ENCODE data around the gene USP34.

USP34 gene

DNA sequence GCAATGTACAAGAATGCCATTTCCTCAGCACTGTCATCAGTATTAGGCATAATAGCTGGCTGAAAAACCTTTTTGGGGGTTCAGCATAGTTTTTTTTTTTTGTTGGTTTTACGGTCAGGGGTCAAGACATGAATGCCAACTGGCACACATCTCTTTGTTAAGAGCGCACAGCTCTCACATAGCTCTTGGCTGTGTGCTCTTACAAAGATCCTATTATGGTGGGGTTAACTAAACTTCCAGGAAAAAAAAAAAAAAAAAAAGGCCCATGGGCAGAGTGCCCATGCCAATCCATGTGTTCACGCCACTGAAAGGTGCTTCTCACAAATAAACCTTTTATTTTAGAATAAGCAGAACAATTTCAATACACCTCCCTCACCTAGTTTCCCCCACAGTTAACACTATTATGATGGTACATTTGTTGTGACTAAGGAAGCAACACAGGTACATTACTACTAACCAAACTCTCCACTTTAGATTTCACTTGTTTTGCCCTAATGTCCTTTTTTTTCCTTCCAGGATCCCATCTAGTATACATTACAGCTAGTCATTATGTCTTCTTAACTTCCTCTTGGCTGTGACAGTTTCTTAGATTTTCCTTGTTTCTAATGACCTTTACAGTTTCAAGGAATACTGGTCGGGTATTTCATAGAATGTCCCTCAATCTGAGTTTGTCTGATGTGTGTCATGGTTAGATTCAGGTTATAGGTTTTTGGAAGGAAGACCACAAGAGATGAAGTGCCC is 252.6 kb downstream of the USP34 start:
- no peak for ATAC-seq
- TF ChIP-seq, protein P1, sequence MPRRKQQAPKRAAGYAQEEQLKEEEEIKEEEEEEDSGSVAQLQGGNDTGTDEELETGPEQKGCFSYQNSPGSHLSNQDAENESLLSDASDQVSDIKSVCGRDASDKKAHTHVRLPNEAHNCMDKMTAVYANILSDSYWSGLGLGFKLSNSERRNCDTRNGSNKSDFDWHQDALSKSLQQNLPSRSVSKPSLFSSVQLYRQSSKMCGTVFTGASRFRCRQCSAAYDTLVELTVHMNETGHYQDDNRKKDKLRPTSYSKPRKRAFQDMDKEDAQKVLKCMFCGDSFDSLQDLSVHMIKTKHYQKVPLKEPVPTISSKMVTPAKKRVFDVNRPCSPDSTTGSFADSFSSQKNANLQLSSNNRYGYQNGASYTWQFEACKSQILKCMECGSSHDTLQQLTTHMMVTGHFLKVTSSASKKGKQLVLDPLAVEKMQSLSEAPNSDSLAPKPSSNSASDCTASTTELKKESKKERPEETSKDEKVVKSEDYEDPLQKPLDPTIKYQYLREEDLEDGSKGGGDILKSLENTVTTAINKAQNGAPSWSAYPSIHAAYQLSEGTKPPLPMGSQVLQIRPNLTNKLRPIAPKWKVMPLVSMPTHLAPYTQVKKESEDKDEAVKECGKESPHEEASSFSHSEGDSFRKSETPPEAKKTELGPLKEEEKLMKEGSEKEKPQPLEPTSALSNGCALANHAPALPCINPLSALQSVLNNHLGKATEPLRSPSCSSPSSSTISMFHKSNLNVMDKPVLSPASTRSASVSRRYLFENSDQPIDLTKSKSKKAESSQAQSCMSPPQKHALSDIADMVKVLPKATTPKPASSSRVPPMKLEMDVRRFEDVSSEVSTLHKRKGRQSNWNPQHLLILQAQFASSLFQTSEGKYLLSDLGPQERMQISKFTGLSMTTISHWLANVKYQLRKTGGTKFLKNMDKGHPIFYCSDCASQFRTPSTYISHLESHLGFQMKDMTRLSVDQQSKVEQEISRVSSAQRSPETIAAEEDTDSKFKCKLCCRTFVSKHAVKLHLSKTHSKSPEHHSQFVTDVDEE (CRISPR knock-in tag; IDR thresholded peaks at IDR 0.05): no peak
- TF ChIP-seq PPARA (CRISPR knock-in tag; IDR thresholded peaks at IDR 0.05; ENCODE audit: borderline replicate concordance) (no peak), OSR1 (CRISPR knock-in tag; IDR thresholded peaks at IDR 0.05) (no peak), SNAI2 (CRISPR knock-in tag; IDR thresholded peaks at IDR 0.05) (no peak), ZFP3 (CRISPR knock-in tag; IDR thresholded peaks at IDR 0.05) (no peak), ARNTL (CRISPR knock-in tag; IDR thresholded peaks at IDR 0.05; ENCODE audit: borderline replicate concordance, low read depth) (no peak), ZNF565 (CRISPR knock-in tag; conservative IDR thresholded peaks at IDR 0.05; ENCODE audit: low read depth) (no peak), BACH2 (CRISPR knock-in tag; IDR thresholded peaks at IDR 0.05; ENCODE audit: borderline replicate concordance) (no peak), ZNF70 (CRISPR knock-in tag; IDR thresholded peaks at IDR 0.05) (no peak), ZC3H10 (CRISPR knock-in tag; IDR thresholded peaks at IDR 0.05) (no peak), GLIS3 (CRISPR knock-in tag; IDR thresholded peaks at IDR 0.05) (no peak), RARB (CRISPR knock-in tag; IDR thresholded peaks at IDR 0.05) (no peak), CSDC2 (CRISPR knock-in tag; IDR thresholded peaks at IDR 0.05) (no peak), ZNF8 (CRISPR knock-in tag; IDR thresholded peaks at IDR 0.05) (no peak), TCF4 (CRISPR knock-in tag; IDR thresholded peaks at IDR 0.05; ENCODE audit: borderline replicate concordance) (no peak), TOX (CRISPR knock-in tag; IDR thresholded peaks at IDR 0.05; ENCODE audit: borderline replicate concordance) (no peak), ESRRG (CRISPR knock-in tag; IDR thresholded peaks at IDR 0.05) (no peak)
- TF ChIP-seq, protein P2, sequence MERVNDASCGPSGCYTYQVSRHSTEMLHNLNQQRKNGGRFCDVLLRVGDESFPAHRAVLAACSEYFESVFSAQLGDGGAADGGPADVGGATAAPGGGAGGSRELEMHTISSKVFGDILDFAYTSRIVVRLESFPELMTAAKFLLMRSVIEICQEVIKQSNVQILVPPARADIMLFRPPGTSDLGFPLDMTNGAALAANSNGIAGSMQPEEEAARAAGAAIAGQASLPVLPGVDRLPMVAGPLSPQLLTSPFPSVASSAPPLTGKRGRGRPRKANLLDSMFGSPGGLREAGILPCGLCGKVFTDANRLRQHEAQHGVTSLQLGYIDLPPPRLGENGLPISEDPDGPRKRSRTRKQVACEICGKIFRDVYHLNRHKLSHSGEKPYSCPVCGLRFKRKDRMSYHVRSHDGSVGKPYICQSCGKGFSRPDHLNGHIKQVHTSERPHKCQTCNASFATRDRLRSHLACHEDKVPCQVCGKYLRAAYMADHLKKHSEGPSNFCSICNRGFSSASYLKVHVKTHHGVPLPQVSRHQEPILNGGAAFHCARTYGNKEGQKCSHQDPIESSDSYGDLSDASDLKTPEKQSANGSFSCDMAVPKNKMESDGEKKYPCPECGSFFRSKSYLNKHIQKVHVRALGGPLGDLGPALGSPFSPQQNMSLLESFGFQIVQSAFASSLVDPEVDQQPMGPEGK (CRISPR knock-in tag; IDR thresholded peaks at IDR 0.05; ENCODE audit: borderline replicate concordance): no peak
- TF ChIP-seq, protein P3, sequence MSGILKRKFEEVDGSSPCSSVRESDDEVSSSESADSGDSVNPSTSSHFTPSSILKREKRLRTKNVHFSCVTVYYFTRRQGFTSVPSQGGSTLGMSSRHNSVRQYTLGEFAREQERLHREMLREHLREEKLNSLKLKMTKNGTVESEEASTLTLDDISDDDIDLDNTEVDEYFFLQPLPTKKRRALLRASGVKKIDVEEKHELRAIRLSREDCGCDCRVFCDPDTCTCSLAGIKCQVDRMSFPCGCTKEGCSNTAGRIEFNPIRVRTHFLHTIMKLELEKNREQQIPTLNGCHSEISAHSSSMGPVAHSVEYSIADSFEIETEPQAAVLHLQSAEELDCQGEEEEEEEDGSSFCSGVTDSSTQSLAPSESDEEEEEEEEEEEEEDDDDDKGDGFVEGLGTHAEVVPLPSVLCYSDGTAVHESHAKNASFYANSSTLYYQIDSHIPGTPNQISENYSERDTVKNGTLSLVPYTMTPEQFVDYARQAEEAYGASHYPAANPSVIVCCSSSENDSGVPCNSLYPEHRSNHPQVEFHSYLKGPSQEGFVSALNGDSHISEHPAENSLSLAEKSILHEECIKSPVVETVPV (CRISPR knock-in tag; IDR thresholded peaks at IDR 0.05): no peak
- TF ChIP-seq, protein P4, sequence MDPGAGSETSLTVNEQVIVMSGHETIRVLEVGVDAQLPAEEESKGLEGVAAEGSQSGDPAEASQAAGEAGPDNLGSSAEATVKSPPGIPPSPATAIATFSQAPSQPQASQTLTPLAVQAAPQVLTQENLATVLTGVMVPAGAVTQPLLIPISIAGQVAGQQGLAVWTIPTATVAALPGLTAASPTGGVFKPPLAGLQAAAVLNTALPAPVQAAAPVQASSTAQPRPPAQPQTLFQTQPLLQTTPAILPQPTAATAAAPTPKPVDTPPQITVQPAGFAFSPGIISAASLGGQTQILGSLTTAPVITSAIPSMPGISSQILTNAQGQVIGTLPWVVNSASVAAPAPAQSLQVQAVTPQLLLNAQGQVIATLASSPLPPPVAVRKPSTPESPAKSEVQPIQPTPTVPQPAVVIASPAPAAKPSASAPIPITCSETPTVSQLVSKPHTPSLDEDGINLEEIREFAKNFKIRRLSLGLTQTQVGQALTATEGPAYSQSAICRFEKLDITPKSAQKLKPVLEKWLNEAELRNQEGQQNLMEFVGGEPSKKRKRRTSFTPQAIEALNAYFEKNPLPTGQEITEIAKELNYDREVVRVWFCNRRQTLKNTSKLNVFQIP (CRISPR knock-in tag; IDR thresholded peaks at IDR 0.05; ENCODE audit: borderline replicate concordance, low read depth): no peak

DNA sequence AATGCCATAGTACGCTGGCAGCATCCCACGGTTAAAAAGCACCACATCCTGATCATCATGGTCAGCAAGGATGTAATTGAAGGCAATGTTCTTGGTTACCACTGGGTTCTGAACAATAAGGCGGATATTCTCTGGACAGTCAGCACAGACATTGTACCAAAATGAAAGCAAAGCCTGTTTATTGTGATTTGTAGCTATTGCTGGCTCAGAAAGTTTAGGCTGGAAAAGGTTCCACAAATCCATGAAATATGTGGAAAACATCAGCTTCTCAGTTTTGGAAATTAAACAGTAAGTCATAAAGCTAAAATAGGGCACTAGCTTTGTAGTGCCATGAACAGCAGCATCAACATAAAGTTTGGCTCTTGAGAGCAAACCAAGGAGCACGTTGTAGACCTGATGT is 256.7 kb downstream of the USP34 start:
- no peak for ATAC-seq
- no peak for TF ChIP-seq RARB (CRISPR knock-in tag; IDR thresholded peaks at IDR 0.05)
- TF ChIP-seq ZNF565 (CRISPR knock-in tag; conservative IDR thresholded peaks at IDR 0.05; ENCODE audit: low read depth): no peak
- TF ChIP-seq, protein P4 (CRISPR knock-in tag; IDR thresholded peaks at IDR 0.05; ENCODE audit: borderline replicate concordance, low read depth): no peak
- no peak for TF ChIP-seq ESRRG (CRISPR knock-in tag; IDR thresholded peaks at IDR 0.05)
- no peak for TF ChIP-seq CSDC2 (CRISPR knock-in tag; IDR thresholded peaks at IDR 0.05)
- TF ChIP-seq, protein P1 (CRISPR knock-in tag; IDR thresholded peaks at IDR 0.05): no peak
- TF ChIP-seq OSR1 (CRISPR knock-in tag; IDR thresholded peaks at IDR 0.05): no peak
- no peak for TF ChIP-seq BACH2 (CRISPR knock-in tag; IDR thresholded peaks at IDR 0.05; ENCODE audit: borderline replicate concordance)
- TF ChIP-seq, protein P5, sequence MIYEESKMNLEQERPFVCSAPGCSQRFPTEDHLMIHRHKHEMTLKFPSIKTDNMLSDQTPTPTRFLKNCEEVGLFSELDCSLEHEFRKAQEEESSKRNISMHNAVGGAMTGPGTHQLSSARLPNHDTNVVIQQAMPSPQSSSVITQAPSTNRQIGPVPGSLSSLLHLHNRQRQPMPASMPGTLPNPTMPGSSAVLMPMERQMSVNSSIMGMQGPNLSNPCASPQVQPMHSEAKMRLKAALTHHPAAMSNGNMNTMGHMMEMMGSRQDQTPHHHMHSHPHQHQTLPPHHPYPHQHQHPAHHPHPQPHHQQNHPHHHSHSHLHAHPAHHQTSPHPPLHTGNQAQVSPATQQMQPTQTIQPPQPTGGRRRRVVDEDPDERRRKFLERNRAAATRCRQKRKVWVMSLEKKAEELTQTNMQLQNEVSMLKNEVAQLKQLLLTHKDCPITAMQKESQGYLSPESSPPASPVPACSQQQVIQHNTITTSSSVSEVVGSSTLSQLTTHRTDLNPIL (CRISPR knock-in tag; IDR thresholded peaks at IDR 0.05; ENCODE audit: low read depth): no peak
- TF ChIP-seq, protein P2 (CRISPR knock-in tag; IDR thresholded peaks at IDR 0.05; ENCODE audit: borderline replicate concordance): no peak
- no peak for TF ChIP-seq TCF4 (CRISPR knock-in tag; IDR thresholded peaks at IDR 0.05; ENCODE audit: borderline replicate concordance)
- TF ChIP-seq ZFP30 (CRISPR knock-in tag; IDR thresholded peaks at IDR 0.05): no peak
- no peak for TF ChIP-seq SNAI2 (CRISPR knock-in tag; IDR thresholded peaks at IDR 0.05)
- no peak for TF ChIP-seq PPARA (CRISPR knock-in tag; IDR thresholded peaks at IDR 0.05; ENCODE audit: borderline replicate concordance)
